HepG2 (cell line): ENCODE measurements around the gene MAPK13.

Source experiments
- ARNT2 ChIP-seq: sonication (generic); formaldehyde crosslinking; IDR thresholded peaks from 2 replicates; pipeline ENCODE4 v1.8.0; 2022; ENCODE audit warnings: mild to moderate bottlenecking, low read depth, missing genetic modification reagents, moderate library complexity
- CEBPB ChIP-seq: IDR thresholded peaks from 2 replicates; pipeline ENCODE4 v1.6.1; 2011; ENCODE audit warnings: low read depth, low read length, improper control_type of control experiment, borderline replicate concordance
- CTCF ChIP-seq: sonication (generic); formaldehyde crosslinking; IDR thresholded peaks from 2 replicates; pipeline ENCODE4 v1.5.0; 2020; ENCODE audit warnings: mild to moderate bottlenecking, missing genetic modification reagents, moderate library complexity
- EZH2 ChIP-seq: conservative IDR thresholded peaks from 2 replicates; pipeline ENCODE4 v1.6.1; 2012; ENCODE audit warnings: mild to moderate bottlenecking, low read depth, low read length, moderate library complexity
- JUND ChIP-seq: sonication (generic); formaldehyde crosslinking; IDR thresholded peaks from 2 replicates; pipeline ENCODE4 v1.8.0; 2022; ENCODE audit warnings: mild to moderate bottlenecking, missing genetic modification reagents
- MED1 ChIP-seq: sonication (generic); formaldehyde crosslinking; IDR thresholded peaks from 2 replicates; pipeline ENCODE4 v1.4.0; 2020; ENCODE audit warnings: missing genetic modification reagents
- POLR2A ChIP-seq, 2 experiments: IDR thresholded peaks; 2 replicates each; pipeline ENCODE4 v1.6.1; 2011; ENCODE audit warnings: low read depth in 2 of 2, low read length in 2 of 2, mild to moderate bottlenecking in 1 of 2, moderate library complexity in 1 of 2; ENCODE audit not compliant: insufficient read depth in 1 of 2
- ZNF263 ChIP-seq: sonication (generic); formaldehyde crosslinking; IDR thresholded peaks from 2 replicates; pipeline ENCODE4 v1.4.0; 2020; ENCODE audit warnings: missing genetic modification reagents
- TF ChIP-seq, protein P1 (sequence below): sonication (generic); formaldehyde crosslinking; IDR thresholded peaks from 2 replicates; pipeline ENCODE4 v1.4.0; 2020; ENCODE audit warnings: missing genetic modification reagents, borderline replicate concordance
- TF ChIP-seq, protein P2 (sequence below): sonication (generic); formaldehyde crosslinking; IDR thresholded peaks from 2 replicates; pipeline ENCODE4 v1.8.1; 2023; ENCODE audit warnings: mild to moderate bottlenecking, missing genetic modification reagents, borderline replicate concordance

DNA sequence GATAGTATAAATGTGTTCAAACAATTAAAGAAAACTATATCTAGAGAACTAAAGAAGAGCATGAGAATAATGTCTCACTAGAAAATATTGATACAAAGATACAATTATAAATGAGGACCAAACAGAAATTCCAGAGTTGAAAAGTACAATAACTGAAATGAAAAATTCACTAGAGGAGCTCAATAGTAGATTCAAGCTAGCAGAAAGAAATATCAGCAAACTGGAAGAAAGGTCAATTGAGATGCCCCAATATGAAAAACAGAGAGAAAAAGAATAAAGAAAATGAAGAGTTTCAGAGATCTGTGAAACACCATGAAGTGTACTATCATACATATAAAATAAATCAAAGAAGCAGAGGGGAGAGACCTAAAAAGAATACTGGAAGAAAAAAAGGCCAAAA lies 48.2 kb downstream of the MAPK13 start:
- TF ChIP-seq CEBPB (no peak), POLR2A (IDR thresholded peaks at IDR 0.05; ENCODE audit: insufficient read depth in 1 of 2, low read depth in 2 of 2, low read length in 2 of 2) (no peak), ZNF263 (no peak), CTCF (CRISPR knock-in tag) (no peak), EZH2 (no peak), ARNT2 (no peak), JUND (CRISPR knock-in tag) (no peak), MED1 (CRISPR knock-in tag) (no peak)
- TF ChIP-seq, protein P1, sequence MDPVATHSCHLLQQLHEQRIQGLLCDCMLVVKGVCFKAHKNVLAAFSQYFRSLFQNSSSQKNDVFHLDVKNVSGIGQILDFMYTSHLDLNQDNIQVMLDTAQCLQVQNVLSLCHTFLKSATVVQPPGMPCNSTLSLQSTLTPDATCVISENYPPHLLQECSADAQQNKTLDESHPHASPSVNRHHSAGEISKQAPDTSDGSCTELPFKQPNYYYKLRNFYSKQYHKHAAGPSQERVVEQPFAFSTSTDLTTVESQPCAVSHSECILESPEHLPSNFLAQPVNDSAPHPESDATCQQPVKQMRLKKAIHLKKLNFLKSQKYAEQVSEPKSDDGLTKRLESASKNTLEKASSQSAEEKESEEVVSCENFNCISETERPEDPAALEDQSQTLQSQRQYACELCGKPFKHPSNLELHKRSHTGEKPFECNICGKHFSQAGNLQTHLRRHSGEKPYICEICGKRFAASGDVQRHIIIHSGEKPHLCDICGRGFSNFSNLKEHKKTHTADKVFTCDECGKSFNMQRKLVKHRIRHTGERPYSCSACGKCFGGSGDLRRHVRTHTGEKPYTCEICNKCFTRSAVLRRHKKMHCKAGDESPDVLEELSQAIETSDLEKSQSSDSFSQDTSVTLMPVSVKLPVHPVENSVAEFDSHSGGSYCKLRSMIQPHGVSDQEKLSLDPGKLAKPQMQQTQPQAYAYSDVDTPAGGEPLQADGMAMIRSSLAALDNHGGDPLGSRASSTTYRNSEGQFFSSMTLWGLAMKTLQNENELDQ (CRISPR knock-in tag): no peak
- TF ChIP-seq, protein P2, sequence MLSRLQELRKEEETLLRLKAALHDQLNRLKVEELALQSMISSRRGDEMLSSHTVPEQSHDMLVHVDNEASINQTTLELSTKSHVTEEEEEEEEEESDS (CRISPR knock-in tag): no peak
